Measurements from ENCODE around the gene SPATA31D4.

SPATA31D4 gene

DNA sequence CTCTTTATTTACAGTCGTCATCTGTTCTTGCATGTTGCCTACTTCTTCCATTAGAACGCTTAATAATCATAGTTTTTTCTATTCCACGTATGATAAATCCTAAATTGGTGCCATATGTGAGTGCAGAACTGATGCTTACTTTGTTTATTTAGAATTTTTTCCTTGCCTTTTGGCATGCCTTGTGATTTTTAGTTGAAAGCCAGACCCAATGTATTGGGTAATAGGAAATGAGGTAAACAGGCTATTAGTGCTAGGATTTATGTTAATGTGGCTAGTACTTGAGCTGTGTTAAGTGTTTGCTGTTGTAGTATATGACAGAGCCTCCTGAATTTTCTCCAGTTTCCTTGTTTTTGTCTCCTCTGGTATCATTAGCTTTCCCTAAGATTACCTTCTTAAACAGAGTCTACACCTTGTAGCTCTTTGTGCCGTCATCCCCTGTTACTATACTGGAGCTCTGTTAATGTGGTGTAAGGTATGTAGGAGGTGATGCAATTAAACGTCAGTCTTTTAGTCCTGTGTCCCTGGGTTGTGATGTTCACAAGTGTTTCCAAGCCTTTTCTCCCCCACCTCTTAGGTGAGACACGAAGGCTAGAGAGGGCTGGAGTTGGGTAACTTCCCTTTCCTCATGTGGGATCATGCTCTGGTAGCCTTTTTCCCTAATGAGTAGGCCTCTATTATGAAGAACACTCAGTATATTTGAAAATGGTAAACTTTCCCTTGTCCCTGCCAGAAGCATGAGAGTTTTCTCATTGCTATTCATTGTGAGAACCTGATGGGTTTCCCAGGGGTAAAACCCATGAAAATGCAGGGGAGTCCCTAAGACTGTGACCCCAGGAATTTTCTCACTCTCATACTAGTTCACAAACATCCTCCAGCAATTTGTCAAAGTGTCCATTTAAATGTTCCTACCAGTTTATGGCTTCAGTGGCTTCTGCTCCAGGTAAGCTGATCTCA is 36.3 kb downstream of the SPATA31D4 start:
- no peak for DNase-seq (ENCODE audit: low read depth, low spot score)

DNA sequence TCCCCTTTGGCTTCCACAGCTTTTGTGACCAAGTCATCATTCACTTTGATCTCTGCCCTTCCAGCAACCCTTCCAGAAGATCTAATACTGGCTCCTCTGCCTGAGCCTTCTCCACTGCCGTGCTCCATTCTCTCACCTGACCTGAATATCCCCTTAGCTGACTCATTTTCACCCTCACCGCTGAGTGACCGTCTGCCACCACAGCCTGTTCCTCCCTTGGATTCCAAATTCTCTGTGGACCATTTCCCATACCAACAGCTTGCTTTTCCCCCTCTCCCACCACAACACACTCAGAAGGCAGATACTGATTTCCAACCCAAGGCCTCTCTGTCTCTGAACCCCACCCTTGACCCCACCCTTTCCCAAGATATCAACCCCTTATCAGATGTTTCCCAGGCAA is 39.8 kb downstream of the SPATA31D4 start:
- no peak for DNase-seq (ENCODE audit: low read depth, low spot score)

GRCh38 chr9:81969971-81970370 is 41.7 kb downstream of the SPATA31D4 start:
- no peak for DNase-seq (ENCODE audit: low read depth, low spot score)

DNA sequence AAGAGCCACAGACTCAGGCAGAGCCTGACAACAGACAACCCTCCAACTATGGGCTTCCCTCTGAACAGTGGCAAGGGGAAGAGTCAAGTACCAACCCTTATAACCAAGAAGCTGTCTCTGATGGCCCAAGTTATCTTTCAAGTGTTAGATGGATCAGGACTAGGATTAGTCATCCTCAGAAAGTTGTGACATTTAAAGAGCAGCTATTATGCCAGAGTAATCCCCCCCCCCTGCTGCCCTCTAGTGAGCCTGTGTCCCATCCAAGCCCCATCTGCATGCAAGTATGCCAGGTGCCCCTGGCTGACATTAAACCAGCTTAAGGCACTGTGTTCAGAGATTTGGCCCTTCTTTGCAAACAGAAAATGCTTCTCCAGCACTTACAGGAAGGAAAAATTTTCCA is 43.5 kb downstream of the SPATA31D4 start:
- no peak for DNase-seq (ENCODE audit: low read depth, low spot score)

- no peak for DNase-seq (ENCODE audit: low read depth, low spot score)
Observed at GRCh38 chr9:81974764-81975163, 46.5 kb downstream of the SPATA31D4 start.

DNA sequence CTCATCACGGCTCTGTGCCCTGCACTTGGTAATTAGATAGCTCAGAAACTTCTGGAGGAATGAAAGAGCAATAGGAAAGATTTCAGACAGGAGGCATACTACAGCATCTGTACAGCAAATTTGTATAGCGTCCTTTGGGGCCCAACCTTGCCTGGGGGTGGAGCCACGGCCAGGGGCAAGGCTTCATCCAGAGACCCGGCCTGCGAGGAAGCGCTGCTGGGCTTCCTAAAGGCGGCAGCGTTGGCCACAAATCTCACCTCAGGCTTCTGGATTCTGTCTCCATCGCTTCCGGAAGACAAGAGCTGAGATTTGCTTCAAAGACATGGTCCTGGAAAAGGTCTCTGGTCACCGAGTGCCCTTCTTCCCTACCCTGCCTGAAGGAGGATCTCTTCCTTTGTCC is 48.1 kb downstream of the SPATA31D4 start:
- no peak for DNase-seq (ENCODE audit: low read depth, low spot score)

GRCh38 chr9:81979196-81979595 is 51.0 kb downstream of the SPATA31D4 start:
- no peak for DNase-seq (ENCODE audit: low read depth, low spot score)

DNA sequence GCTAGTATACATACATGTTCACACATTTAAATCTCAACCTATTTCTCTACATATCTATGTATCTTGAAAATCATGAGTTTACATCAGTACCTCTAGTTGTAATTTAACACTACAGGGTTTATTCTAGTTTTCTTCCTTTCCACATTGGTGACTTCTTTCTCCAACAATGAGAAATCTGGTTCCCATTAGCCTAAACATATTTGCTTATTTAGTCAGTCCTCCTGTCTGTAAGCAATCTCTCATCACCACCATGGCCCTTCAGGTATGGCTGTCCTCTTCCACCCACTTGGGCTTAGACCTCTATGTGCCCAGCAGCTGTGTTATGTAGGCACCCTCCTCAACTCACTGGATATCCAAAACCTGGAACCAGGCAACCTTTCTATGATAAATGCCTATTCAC is 52.3 kb downstream of the SPATA31D4 start:
- no peak for DNase-seq (ENCODE audit: low read depth, low spot score)

GRCh38 chr9:81981883-81982282 is 53.7 kb downstream of the SPATA31D4 start:
- DNase-seq (ENCODE audit: low read depth, low spot score): no peak
